Left cardiac atrium (tissue), 4 donors: ENCODE data around the gene SPATS2L. TPM values are rescaled to one million over a fixed set of nuclear protein-coding genes. Genes with fewer than 3 reads are reported as not detected.

Experiments used
- ATAC-seq, 2 donors: fragments of 200-7000 bp; cut with Tn5 transposase; one replicate each; pipeline ENCODE4 v1.9.1; 2020; ENCODE audit warnings: mild to moderate bottlenecking in 2 of 2, moderate library complexity in 2 of 2
- DNase-seq: peaks from one replicate; pipeline ENCODE4 v3.0.0-alpha.2; 2020
- intact Hi-C, 2 donors: fragments of 100-400 bp; cut with DNase I; formaldehyde crosslinking; loops; one replicate each; pipeline versions ENCODE4 v1.14.1 to v1.15.1; 2022 to 2023
- total RNA-seq, 2 donors: library from RNA; stranded (reverse); fragmentation: NEBNext Ultra II Directional; extraction: Animal tissue kit (Norgen Biotek cat#: 25700); gene quantifications; one replicate each; pipeline ENCODE4 v1.2.1, GENCODE V29; 2021
- donor health status: DM: no; HTN: yes; CAD: no.
- donor health status: DM: no; HTN: yes; CAD: no; lungs with severe emphysema.
- donor health status: DM: yes; HTN: yes; CAD: no.
- donor health status: Dilated cardiomyopathy.

SPATS2L gene
- total RNA-seq, 2 donors from 2014 or later = 95.7 to 117 TPM

GRCh38 chr2:200447139-200447855 lies 140.8 kb downstream of the SPATS2L start:
- ATAC-seq = no peak
- intact Hi-C loops = no loop called here
- no peak for DNase-seq

GRCh38 chr2:200448455-200448854 lies 142.0 kb downstream of the SPATS2L start:
- intact Hi-C loops = no loop called here
- no peak for ATAC-seq
- no peak for DNase-seq

GRCh38 chr2:200449149-200449548 lies 142.7 kb downstream of the SPATS2L start:
- intact Hi-C loops = no loop called here
- ATAC-seq (no peak), DNase-seq (no peak)

- DNase-seq = no peak
- intact Hi-C loops = no loop called here
- no peak for ATAC-seq
These were observed 143.8 kb downstream of the SPATS2L start for GRCh38 chr2:200450288-200450687.

GRCh38 chr2:200451511-200451910 lies 145.0 kb downstream of the SPATS2L start:
- intact Hi-C loops = no loop called here

GRCh38 chr2:200452377-200452776 lies 145.9 kb downstream of the SPATS2L start:
- intact Hi-C loops = no loop called here
- no peak for DNase-seq
- ATAC-seq = no peak

More at GRCh38 chr2:200451511-200451910, 145.0 kb downstream of the SPATS2L start:
- no peak for ATAC-seq
- DNase-seq = no peak

GRCh38 chr2:200453142-200453852 lies 146.8 kb downstream of the SPATS2L start:
- intact Hi-C loops = no loop called here
- ATAC-seq = no peak
- no peak for DNase-seq

GRCh38 chr2:200453853-200454534 lies 147.5 kb downstream of the SPATS2L start:
- DNase-seq (no peak), ATAC-seq (no peak)
- intact Hi-C loops = no loop called here

GRCh38 chr2:200454927-200455801 lies 148.7 kb downstream of the SPATS2L start:
- intact Hi-C loops = no loop called here
- ATAC-seq = peak; percentile 76 to 95
- no peak for DNase-seq

GRCh38 chr2:200455958-200456421 lies 149.5 kb downstream of the SPATS2L start:
- intact Hi-C loops = no loop called here
- peak; percentile 42 to 53 for ATAC-seq
- DNase-seq = no peak

- ATAC-seq = peak in 1 of 2 donors; percentile 63
- intact Hi-C loops = no loop called here
- no peak for DNase-seq
These were observed 150.1 kb downstream of the SPATS2L start for GRCh38 chr2:200456567-200456966.

GRCh38 chr2:200459101-200459500 lies 152.6 kb downstream of the SPATS2L start:
- intact Hi-C loops = no loop called here
- DNase-seq (no peak), ATAC-seq (no peak)

- intact Hi-C loops = loop anchor here in 1 of 2 donors (10.0 kb wide), 1 partner anchor 157 kb away; the partner anchor contains the start of gene SPATS2L
- ATAC-seq = no peak
- no peak for DNase-seq
These were observed 155.6 kb downstream of the SPATS2L start for GRCh38 chr2:200461846-200462710.

GRCh38 chr2:200463452-200463851 lies 157.0 kb downstream of the SPATS2L start:
- ATAC-seq = no peak
- DNase-seq = no peak
- intact Hi-C loops = loop anchor here in 1 of 2 donors (10.0 kb wide), 1 partner anchor 159 kb away; the partner anchor contains the start of gene SPATS2L

- DNase-seq (peak; percentile 42), ATAC-seq (peak; percentile 94 to 96)
- intact Hi-C loops = loop anchor here in 1 of 2 donors (10.0 kb wide), 1 partner anchor 162 kb away; the partner anchor contains the start of gene SPATS2L
These were observed 160.2 kb downstream of the SPATS2L start for GRCh38 chr2:200466425-200467418.
